ENCODE measurements around the gene HS3ST6. TPM values are rescaled to one million over a fixed set of nuclear protein-coding genes. Genes with fewer than 3 reads are reported as not detected.
"Not testable (repeated sequence)": the region's sequence is repeated elsewhere in the genome, so short reads cannot be mapped to it uniquely, and the experiment has no call there.

Gene HS3ST6
- total and polyA plus RNA-seq, 12 donors = 0.07 to 0.11 TPM; not detected in 10

- Histone ChIP-seq H3K4me3 (peak overlapping the region in 3 of 4 donors; percentile 71 to 90 (median 72)), H3K36me3 (replicated peaks in 1 of 2) (peaks cover 0 to 23% of the 10 kb centered on the region in 2 donors), H3K4me1 (replicated peaks in 1 of 2) (peaks cover 10 to 29% of the 10 kb centered on the region in 2 donors), H3K27me3 (no peaks in the 10 kb centered on the region), H3K27ac (peak overlapping the region; percentile 92 to 98 (median 95)), H3K9me3 (replicated peaks in 1 of 3) (no peaks in the 10 kb centered on the region)
- DNase-seq = peak in 6 of 7 donors; percentile 38 to 83 (median 62)
- TF ChIP-seq POLR2A (IDR thresholded peaks at IDR 0.05) (no peak), CTCF (IDR thresholded peaks at IDR 0.05) (peak in 2 of 6 experiments; percentile 20 to 26)
- intact Hi-C loops (cut with DNase I) = no loop called here
- 8 to 13% (median 10%) methylated on average over 25 to 44 of the region's 44 CpGs for WGBS, 4 donors
Observed at GRCh38 chr16:1963806-1964505, 45.7 kb upstream of the HS3ST6 start.

GRCh38 chr16:1962161-1963153 is 44.2 kb upstream of the HS3ST6 start:
- Histone ChIP-seq H3K4me1 (replicated peaks in 1 of 2) (peaks cover 10 to 29% of the 10 kb centered on the region in 2 donors), H3K4me3 (peak overlapping the region in 1 of 4 donors; percentile 90), H3K36me3 (replicated peaks in 1 of 2) (peaks cover 0 to 23% of the 10 kb centered on the region in 2 donors)
- H3K27me3 ChIP-seq; DNase-seq; H3K27ac ChIP-seq; H3K9me3 ChIP-seq (replicated peaks in 1 of 3); intact Hi-C loops (cut with DNase I): not testable (repeated sequence)
- WGBS, 4 donors = 81 to 86% (median 84%) methylated on average over 21 to 37 of the region's 37 CpGs

- Histone ChIP-seq H3K4me1 (replicated peaks in 1 of 2) (peaks cover 10 to 29% of the 10 kb centered on the region in 2 donors), H3K27ac (no peak overlapping the region), H3K27me3 (no peaks in the 10 kb centered on the region), H3K9me3 (replicated peaks in 1 of 3) (no peaks in the 10 kb centered on the region), H3K36me3 (replicated peaks in 1 of 2) (peaks cover 0 to 23% of the 10 kb centered on the region in 2 donors), H3K4me3 (no peak overlapping the region)
- intact Hi-C loops (cut with DNase I) = no loop called here
- 58 to 73% (median 65%) methylated on average over 3 to 6 of the region's 6 CpGs for WGBS, 4 donors
- no peak for TF ChIP-seq CTCF (IDR thresholded peaks at IDR 0.05)
- no peak for TF ChIP-seq POLR2A (IDR thresholded peaks at IDR 0.05)
- no peak for DNase-seq
Observed at GRCh38 chr16:1961651-1962067, 43.4 kb upstream of the HS3ST6 start.

- Histone ChIP-seq H3K4me1 (replicated peaks in 1 of 2) (peaks cover 10 to 28% of the 10 kb centered on the region in 2 donors), H3K27me3 (no peaks in the 10 kb centered on the region), H3K9me3 (replicated peaks in 1 of 3) (no peaks in the 10 kb centered on the region), H3K4me3 (peak overlapping the region in 1 of 4 donors; percentile 63), H3K36me3 (replicated peaks in 1 of 2) (peaks cover 0 to 23% of the 10 kb centered on the region in 2 donors), H3K27ac (no peak overlapping the region)
- TF ChIP-seq CTCF (IDR thresholded peaks at IDR 0.05) (no peak), POLR2A (IDR thresholded peaks at IDR 0.05) (no peak)
- DNase-seq = peak in 1 of 7 donors; percentile 8
- intact Hi-C loops (cut with DNase I) = no loop called here
- WGBS, 4 donors = 55 to 60% (median 58%) methylated on average over 17 to 20 of the region's 20 CpGs
Observed at GRCh38 chr16:1960665-1961630, 42.7 kb upstream of the HS3ST6 start.
